ENCODE measurements around the gene PCBP4.
A peak's percentile ranks its signal among the peaks of the same experiment; 100 is the strongest.

DNA sequence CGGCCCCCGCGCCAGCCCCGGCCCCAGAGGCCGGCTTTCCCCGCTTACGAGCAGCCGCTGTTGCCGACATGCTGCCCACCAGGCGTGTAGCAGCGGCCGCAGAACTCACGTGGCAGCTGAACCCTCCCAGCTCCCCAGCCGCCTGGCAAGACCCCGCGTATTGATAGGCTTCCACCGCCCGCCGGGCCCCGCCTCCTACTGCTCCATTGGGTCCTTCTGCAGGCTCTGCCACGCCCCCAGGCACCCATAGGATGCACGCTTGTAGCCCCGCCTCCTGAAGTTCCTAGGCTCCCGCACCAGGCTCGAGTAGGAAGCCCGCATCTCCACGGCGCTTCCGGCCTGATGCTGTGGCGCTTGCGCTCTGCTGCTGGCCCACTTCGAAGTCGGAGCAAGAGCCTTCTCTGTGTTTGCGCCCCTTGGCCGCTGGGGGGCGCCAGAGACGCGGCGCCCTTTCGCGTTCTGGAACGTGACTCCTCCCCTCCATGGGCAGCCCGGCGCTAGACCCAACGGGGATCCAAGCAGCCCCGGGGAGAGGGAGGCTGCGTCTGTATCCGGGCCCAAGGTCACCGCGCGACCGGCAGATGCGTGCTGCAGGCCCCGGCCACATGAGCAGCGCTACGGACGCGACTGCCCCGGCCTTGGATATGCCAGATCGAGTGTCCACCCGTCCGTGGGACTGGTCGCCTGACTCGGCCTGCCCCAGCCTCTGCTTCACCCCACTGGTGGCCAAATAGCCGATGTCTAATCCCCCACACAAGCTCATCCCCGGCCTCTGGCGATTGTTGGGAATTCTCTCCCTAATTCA, 25.3 kb downstream of the PCBP4 start, which contains the start of the genes PARP3 and RRP9:
- peak; percentile 96 for TF ChIP-seq CTCF (conservative IDR thresholded peaks at IDR 0.05; ENCODE audit: low read length)
- TF ChIP-seq EZH2phosphoT487 (IDR thresholded peaks at IDR 0.05; ENCODE audit: borderline replicate concordance, low read depth, low read length): no peak
